Renal cortex interstitium (tissue), 11 donors: Measurements from ENCODE around the gene MAML3. TPM values are rescaled to one million over a fixed set of nuclear protein-coding genes. Genes with fewer than 3 reads are reported as not detected.

ENCODE experiments used
- DNase-seq, 11 donors: peaks; one replicate each; pipeline ENCODE4 v3.0.0-alpha.2; 2013; ENCODE audit warnings: low read depth in 9 of 11, low spot score in 4 of 11; ENCODE audit errors: extremely low read depth in 1 of 11
- polyA plus RNA-seq, 3 donors: library from polyadenylated mRNA; unstranded; fragments of 120-200 nt; gene quantifications; one replicate each; pipeline ENCODE4 v1.2.1, GENCODE V29; 2013; ENCODE audit not compliant: insufficient read length in 3 of 3

MAML3 gene
- polyA plus RNA-seq, 3 donors = 16.2 to 18.5 (median 17.8) TPM

DNA sequence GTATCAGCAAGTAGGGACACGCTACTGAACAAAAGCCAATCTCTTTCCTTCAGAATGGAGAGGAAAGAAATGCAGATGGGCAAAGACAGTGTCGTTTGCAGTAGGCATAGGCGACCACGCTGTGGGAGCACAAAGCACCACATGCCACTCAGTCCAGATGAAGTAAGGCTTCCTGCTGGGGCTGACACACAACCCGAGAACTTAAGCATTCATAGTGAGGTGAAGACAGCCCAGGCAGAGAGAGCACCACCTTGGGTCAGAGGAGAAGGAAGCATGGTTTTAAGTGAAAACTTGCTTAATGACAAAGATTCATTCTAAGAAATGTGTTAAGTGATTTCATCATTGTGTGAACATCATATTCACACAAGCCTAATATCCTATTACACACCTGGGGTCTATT is 249.6 kb downstream of the MAML3 start:
- no peak for DNase-seq

GRCh38 chr4:139903845-139904244 is 250.1 kb downstream of the MAML3 start:
- DNase-seq = no peak

DNA sequence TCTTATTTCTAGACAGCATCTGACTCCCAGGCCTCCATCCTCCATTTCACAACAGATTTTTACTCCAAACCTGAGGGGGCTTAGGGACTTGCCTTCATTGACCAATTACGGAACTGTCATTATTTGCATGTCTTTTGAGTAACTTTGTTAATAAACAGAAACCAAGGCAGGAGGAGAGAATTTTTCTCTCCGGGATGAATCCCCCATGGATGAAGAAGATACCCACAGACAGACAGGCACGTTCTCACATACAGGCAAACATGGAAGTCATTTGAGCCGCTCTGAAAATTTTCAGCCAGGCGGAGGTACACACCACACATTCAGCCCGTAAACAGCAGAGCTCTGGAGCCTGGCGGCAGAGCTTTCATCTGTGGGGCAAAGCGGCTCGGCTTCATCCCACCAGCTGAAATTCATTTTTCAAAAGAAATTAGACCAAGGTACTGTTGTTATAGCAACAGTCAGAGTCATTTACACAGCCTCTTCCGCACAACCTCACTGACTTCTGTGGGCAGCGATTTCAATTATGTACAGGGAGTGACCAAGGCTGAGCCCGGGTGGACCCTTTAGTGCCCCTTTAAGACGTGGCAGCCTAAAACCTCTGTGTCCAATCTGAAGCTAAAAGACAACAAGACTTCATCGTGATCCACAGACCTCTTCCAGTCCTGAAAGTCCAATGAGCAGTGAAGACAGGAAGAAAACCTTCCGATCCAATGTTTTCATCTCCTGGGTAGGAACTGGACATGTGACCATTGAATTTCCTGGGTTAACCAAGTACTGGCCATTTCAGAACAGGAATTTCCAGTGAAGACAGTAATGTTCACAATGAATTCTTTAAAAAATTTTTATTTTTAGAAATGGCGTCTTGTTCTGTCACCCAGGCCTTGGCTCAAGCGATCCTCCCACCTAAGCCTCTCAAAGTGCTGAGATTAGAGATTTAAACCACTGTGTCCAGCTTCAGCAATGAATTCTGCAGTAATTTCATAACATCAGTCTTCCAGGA is 251.4 kb downstream of the MAML3 start:
- DNase-seq = peak in 1 of 11 donors; percentile 40

- DNase-seq = no peak
Measured at GRCh38 chr4:139901531-139902320, 252.3 kb downstream of the MAML3 start.

GRCh38 chr4:139900964-139901376 is 253.0 kb downstream of the MAML3 start:
- DNase-seq = no peak

GRCh38 chr4:139899346-139899745 is 254.6 kb downstream of the MAML3 start:
- no peak for DNase-seq

- DNase-seq = no peak
Measured at GRCh38 chr4:139898293-139898692, 255.7 kb downstream of the MAML3 start.

DNA sequence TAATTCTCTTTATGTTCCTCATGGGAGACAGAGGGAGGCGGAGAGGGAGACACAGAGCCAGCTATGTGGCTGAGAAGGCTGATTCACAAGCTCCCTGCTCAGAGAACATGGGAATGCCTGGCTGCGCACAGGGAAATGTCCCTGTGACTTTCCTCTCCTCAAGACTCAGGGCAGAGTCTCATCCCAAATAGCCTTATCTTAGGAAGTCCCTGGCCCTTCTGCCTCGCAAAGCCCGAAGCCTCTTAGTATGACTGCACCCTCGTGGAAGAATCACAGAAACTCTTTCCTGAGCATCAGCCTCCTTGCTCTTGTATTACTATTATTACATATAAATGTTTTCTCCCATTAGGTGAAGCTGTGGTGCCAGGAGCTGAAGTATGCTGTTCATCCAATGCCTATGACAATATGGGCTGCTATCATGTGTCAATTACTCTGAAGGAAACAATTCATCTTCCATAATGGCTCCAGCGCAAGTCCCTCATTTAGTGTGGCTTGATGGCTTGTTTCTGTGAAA is 257.8 kb downstream of the MAML3 start:
- no peak for DNase-seq

DNA sequence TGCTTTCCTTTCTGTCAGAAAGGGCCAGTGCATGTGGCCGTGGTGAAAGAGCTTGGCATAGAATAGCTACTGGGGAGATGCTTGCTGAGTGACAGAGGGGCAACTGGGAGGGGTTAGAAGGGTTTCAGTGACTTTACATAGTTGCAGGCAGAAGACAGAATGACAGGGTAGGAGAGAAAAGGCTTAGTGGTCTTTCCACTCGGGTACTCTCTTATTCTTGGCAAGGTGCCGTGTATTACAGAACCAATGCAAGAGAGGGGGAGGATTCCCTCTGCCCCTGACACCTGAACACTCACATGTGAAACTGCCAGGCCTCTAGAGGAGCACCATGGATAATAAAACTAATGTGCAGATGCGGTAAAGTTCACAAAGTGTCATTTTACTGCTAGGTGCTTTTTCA is 260.2 kb downstream of the MAML3 start:
- no peak for DNase-seq

DNA sequence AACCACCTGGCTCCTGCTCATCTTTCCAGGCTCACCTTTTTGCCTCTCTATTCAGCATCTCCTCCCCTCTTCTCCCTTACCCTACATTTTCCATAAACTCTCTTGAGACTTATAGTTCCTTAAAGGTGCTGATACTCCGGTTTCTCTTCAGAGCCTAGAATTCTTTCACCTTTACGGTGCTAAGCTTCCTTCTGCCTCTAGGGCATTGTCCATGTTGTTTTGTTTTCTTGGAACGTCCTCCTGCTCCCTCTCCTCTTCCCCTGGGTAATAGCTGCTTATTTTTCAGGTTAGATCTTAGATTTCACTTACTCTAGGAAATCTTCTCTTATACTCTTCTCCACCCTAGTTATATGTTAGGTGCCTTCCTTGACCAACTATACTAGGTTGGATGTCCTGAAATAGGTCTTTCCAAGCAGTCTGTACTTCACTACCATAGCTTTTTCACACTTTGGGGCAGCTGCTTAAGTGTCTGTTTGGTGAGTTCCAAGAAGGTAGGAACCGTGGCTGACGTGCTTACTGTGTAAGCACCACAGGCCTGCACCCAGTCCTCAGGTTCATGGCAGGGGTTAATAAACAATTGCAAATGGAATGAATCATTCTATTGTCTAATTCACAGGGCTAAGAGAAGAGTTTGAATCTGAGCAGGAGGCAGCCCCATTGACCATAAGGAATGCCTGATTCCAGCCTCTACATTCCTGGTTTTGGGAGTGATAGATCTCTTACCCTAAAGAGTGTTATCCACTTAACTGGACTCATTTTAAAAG is 260.8 kb downstream of the MAML3 start:
- DNase-seq = no peak

- no peak for DNase-seq
Measured at GRCh38 chr4:139890816-139891215, 263.2 kb downstream of the MAML3 start.

DNA sequence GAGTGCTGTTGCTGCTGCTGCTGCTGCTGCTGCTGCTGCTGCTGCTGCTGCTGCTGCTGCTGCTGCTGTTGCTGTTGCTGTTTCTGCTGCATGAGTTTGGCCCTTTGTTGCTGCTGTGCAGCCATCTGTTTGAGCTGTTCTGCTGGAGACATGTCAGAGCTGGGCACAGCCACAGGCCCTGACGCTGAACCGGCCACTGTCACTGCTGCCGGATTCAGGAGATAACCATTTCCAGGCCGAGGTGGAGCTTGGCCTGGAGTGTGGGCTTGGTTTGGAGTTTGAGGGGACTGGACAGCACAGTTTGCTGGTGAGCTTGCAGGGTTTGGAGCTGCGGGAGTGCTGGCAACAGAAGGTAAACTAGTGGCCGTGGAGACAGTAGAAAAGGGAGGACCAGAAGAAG is 264.1 kb downstream of the MAML3 start:
- DNase-seq = no peak

DNA sequence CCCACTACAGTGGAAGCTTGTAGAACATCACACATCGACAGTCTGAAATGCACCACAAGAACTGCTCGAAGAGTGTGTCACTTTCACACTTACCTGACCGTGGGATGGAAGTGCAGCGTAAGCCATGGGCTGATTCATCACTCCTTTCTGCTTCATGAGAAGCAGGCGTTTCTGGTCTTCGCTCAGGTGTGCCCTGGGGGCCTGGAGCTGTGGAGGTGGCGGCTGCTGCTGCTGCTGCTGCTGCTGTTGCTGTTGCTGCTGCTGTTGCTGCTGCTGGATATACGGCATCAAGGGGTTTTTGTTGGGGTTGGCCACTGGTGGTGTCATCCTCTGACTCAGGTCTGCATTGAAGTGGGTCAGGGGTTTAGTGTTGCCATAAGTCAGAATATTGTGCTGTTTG is 264.7 kb downstream of the MAML3 start:
- DNase-seq = no peak

GRCh38 chr4:139887962-139888735 is 265.8 kb downstream of the MAML3 start:
- no peak for DNase-seq

- no peak for DNase-seq
Measured at GRCh38 chr4:139887376-139887802, 266.6 kb downstream of the MAML3 start.

DNA sequence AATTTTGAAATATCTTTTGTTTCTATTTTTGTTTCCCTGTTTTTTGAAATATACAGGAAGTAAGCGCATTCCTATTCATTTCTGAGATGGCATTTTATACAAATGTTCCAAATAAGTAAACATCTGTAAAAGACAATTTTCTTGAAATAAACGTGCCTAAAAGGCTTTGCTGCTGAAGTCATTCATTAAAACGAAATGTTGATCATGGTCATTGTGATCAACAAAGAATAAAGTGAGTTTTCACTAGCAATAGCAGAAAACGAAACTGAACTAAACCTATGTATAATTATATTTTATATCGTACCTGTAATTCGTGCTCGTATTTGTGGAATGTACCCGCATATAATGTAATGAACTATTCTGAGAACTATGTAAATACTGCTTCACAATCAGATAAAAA is 267.2 kb downstream of the MAML3 start:
- DNase-seq = no peak

DNA sequence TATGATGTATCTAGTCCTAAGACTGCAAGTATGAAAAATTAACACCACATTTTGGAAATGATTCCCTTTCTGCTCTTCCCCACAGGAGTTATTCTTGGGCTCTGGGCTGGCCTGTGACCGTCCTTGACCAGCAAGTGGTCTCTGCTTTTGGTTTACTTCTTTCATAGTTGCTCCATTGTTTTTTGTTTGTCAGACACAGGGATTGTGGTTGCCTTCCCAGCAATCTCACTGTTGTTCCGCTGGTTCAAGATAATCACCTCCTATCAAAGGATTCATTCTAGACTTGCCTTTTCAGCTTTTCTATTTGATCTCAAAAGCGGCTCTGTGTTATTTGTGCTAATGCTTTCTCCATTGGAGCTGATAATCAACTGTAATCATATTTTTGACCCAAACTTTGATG is 269.5 kb downstream of the MAML3 start:
- no peak for DNase-seq

DNA sequence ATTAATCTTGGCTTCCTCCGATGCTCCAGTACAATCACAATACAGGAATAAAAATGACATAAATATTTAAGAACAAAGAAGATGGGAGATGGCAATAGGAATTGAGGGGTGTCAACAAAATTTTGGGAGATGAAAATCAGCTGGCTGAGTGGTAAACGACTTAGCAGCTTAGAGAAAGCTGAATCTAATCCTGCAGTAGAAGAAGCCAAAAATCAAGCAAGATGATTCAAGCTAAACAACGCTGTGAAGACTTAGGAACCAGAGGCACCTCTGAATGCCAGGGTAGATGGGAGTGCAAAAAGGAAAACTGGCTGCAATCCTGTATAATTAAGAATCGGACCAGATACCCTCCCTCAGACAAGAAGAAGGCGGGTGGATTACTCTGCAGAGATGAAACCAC is 273.1 kb downstream of the MAML3 start:
- no peak for DNase-seq
